Astrocyte (in vitro differentiated cells and primary cell): ENCODE measurements around the gene SFTPD. TPM values are rescaled to one million over a fixed set of nuclear protein-coding genes. Genes with fewer than 3 reads are reported as not detected.

Experiments used
- total RNA-seq: library from RNA; stranded (reverse); gene quantifications from 2 replicates; pipeline ENCODE4 v1.2.1, GENCODE V29; 2021

The SFTPD gene
- total RNA-seq, 1 donor from 2014 or later = 0.27 TPM

Other genes starting within 250 kb of the SFTPD start
- gene NUTM2B, start 245.9 kb downstream of the SFTPD start, total RNA-seq = 0.70 TPM in 1 of 2 replicates, not detected in the other
- 0.50 TPM in 1 of 2 replicates, not detected in the other for gene NUTM2E, start 122.4 kb downstream of the SFTPD start, total RNA-seq
- gene TMEM254, start 129.6 kb upstream of the SFTPD start, total RNA-seq = 14.3 and 15.1 TPM in 2 replicates
- gene PLAC9, start 183.6 kb upstream of the SFTPD start, total RNA-seq = 1.5 and 2.3 TPM in 2 replicates